Hematopoietic multipotent progenitor cell treated with erythropoietin and hydrocortisone succinate and interleukin-3 and kit ligand, for 8 days (in vitro differentiated cells): ENCODE results near the gene SBSN.

Experiments
- DNase-seq: peaks from one replicate; pipeline ENCODE4 v3.0.0-alpha.2; 2015

Gene SBSN

DNA sequence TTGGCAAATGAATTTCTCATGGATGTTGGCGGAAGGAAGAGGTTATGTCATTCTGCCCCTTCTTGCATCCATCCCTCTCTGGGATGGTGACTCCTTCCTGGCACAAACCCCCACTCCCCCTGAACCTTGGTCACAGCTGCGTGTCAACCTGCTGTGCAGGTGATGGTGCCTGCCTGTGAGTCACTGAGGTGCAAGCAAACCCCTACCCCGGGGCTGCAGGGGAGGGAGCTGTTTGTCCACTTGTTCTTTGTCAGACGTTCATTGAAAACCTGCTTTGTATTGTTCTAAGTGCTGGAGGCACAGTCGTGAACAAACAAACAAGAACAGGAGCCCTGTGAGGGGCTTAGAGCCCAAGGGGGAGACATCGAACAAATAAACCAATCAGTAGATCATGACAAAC lies 3.2 kb upstream of the SBSN start:
- DNase-seq, result no peak

DNA sequence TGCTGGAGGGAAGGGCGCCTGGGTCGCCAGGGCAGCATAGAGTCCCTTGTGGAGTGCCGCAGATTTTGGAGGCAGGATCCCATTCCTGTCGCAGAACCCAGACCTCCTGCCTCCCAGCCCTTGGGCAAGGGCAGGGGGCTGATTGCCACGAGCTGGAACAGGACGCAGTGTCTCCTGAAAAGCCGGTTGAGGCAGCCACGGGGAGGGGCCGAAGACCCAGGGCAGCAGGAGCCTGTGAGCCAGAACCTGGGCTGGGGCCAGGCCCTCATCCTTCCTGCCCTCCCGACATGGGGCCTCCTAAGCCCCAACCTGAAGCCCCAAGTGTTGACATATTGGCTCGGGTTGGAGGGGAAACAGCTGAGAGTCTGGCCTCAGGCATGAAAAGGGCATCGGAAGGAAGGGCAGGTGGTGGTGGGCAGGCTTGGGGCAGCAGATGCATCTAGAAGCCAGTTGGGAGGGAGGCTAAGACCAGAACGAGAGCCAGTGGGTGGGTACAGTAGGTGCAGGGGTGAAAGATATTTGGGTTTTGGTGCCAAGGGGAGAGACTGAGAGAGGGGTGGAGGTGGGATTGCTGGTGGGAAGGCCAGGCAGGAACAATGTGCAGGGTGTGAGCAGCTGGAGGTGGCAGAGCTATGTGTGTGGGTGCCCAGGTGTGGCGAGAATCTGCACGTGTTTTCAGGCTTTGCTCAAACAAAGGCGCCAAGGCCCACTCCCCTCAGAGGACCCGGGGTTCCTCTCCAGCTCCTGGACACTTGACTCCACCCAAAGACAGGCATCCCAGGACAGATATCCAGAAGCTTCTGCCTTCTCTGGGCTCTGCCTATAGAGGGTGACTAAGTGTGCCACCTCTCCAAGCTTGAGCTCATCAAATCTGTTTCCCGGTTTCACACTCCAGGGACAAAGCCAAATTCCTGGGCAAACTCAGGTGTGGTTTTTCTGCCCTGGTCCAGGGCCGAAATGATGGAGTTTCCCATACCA lies 1.4 kb upstream of the SBSN start:
- DNase-seq, result no peak

DNA sequence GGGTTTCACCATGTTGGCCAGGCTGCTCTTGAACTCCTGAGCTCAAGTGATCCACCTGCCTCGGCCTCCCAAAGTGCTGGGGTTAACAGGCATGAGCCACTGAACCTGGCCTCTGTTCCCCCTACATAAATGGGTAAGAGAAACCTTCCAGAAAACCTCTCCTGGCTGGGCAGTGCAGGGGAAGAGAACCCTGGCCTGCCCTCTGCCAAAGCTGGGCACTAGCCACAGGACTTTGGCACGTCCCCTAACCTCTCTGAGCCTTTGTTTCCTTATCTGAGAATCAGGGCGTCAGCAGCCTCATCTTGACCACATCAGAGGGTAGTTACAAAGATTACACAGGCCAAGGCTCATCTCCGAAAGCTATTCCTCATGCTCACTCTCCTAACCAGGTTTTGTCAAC lies 2.2 kb downstream of the SBSN start:
- DNase-seq, result no peak

GRCh38 chr19:35524181-35524837 lies 3.8 kb downstream of the SBSN start:
- DNase-seq, result no peak

GRCh38 chr19:35522745-35523327 lies 5.3 kb downstream of the SBSN start:
- DNase-seq, result no peak

DNA sequence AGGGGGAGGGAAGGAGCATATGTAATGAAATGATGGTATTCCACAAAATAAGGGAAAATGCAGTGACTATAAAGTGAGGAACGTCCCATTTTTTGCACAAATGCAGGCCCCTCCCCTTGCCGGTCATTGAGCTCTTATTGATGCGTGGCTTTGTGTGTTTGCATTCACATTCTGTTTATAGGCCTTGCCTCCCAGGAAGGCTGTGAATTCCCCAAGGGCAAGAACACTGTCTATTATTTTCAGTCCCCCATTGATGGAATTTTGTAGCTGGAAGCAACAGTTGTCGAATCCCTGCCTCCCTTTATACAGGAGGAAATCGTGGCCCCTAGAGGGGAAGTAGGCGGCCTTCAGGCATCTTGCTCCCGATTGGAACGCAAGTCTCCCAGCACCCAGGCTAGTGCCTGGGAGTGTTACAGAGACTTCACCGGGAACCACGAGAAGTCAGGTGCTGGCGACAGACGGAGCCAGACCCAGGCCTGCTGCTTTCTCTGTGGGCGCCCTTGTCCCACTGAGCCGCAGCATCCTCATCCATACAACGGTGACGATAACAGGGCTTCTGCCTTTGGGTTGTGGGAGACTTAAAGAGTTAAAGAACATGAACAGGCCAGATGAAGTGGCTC lies 6.9 kb downstream of the SBSN start:
- DNase-seq, result no peak

DNA sequence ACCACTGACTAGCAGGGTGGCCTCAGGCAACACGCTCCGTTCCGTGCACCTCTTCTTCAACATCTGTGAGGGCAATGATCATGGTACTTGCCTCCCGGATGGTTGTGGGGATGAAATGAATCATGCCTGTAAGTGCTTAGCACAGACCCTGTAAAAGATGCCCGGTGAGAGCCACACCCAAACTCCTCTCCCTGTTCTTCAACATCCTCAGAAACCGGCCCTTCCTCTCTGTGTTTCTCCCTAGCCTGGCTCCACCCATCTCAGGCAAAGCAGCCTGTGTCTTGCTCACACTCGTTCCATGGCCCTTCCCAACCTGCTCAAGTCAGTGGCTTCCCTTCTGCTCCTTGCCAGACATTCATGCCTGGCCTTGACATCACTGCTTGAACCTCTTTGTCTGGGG lies 8.8 kb downstream of the SBSN start:
- DNase-seq, result no peak

DNA sequence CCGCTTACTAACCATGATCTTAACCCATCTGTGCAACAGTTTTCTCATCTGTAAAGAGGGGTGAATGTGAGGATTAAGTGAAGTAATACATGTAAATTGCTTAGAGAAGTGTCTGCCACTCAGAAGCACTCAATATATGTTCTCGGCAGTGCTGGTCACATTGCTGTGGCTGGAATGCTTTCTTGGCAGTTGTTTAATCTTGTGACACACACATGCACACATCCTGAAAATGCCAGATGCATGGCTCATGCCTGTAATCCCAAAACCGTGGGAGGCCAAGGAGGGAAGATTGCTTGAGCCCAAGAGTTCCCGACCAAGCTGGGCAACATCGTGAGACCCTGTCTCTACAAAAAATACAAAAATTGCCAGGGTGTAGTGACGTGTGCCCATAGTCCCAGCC lies 9.8 kb downstream of the SBSN start:
- DNase-seq, result no peak

- DNase-seq, result no peak
These were observed 10.8 kb downstream of the SBSN start for GRCh38 chr19:35517342-35517741.

DNA sequence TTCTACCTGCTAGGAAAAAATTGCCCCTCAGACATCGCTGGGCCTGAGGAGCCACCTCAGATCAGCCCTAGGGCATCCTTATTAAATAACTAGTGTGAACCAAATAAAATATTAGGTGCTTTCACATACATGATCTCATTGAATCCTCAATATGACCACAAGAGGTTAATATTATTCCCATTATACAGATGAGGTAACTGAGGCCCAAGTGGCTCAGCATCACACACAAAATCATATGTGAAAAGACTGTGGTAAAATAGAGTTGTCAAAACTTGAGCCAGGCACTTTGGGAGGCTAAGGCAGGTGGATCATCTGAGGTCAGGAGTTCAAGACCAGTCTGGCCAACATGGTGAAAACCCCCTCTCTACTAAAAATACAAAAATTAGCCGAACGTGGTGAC lies 11.8 kb downstream of the SBSN start:
- DNase-seq, result no peak

GRCh38 chr19:35514282-35514809 lies 13.8 kb downstream of the SBSN start:
- no peak for DNase-seq

- DNase-seq, result no peak
These were observed 14.4 kb downstream of the SBSN start, which contains the start of gene DMKN for GRCh38 chr19:35513628-35514281. TSS of gene DMKN (minus strand) at chr19:35513649. CDS start at chr19:35513475, 174 bp downstream.

- no peak for DNase-seq
These were observed 15.1 kb downstream of the SBSN start for GRCh38 chr19:35512831-35513627.

GRCh38 chr19:35511337-35511736 lies 16.8 kb downstream of the SBSN start:
- no peak for DNase-seq

DNA sequence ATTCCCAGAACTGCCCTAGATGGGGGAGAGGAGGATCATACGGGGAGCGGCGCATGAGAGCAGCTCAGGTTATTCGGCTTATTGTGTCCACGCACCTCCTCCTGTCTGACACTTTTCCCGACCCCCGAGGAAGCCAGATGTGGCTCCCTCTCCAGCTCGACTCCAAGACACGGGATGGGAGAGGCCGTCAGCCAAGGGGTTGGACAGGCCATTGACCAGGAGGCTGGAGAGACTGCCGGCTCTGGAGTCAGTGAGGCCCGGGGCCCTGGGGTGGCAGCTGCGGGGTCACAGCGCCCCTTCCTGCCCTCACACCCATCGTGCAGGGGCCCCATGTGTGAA lies 17.5 kb downstream of the SBSN start:
- no peak for DNase-seq

DNA sequence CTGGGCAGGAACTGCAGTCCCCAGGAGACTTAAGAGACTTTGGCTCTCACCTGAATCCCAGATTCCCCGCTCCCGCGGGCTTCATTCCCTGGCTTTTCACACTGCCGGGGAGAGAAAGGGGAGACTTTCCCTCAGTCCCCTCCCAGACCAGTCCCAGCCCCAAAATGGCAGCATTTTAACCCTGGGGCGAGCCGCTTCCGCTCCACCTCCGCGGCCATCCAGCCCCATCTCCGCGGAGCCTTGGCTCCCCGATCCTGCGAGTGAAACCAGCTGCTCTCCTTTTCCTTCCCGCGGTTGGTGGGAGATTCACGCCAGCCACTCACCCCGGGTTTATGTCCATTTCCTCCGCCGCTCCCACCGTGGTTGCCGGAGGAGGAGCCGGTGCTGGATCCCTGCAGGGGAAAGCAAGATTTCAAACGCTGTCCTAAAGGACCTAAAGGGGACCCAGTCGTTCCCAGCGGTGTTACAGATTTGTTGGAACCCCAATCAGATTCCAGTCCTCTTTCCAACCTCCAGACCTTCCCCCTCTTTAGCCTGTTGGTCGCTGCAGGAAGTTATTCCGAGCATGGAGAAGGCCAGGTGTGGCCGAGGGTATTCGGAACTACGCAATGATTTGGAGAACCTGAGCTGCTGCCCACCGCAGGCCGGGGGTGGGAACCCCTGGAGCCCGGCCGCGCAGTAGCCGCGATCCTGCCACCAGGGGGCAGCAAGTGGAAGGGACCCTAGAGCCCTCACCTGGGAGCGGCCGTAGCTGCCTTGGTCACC lies 18.1 kb downstream of the SBSN start:
- peak; percentile 46 for DNase-seq

DNA sequence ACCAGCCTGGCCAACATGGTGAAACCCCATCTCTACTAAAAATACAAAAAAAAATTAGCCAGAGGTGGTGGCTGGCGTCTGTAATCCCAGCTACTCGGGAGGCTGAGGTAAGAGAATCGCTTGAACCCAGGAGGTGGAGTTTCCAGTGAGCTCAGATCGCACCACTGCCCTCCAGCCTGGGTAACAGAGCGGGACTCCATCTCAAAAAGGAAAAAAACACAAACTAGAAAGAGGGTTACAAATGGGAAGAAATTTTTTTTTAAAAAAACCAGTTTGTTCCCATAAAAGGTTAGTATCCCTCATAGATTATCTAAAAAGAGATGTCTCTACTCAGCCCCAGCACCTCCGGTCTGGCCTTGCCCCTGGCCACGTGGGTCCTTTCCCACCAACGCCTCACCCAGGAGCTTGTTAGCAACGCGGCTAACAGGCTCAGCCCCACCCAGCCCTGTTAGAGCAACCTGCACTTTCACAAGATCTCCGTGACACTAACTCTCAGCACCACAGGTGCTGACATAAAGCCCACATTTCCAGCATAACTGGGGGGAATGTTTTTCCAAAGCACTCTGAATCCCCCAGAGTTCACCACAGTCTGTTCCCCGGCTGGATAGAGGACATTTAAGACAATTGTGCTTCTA lies 19.0 kb downstream of the SBSN start:
- peak; percentile 9 for DNase-seq

DNA sequence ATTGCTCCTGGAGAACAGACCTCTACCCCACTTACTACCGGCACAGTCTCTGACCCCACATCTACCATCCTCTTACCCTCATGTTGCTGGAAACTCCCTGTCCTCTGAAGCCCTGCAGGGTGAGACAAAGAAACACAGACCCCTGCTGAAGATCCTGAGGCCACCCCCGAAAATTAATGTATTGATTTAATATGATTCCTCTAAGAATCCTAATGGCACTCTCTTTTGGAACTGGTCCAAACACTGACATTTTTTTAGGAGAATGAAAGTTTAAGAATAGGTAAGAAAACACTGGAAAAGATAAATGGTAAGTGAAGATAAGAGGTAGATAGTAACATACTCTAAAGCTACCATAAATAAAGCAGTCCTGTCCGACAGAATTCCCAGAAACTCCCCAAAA lies 20.0 kb downstream of the SBSN start:
- no peak for DNase-seq

- no peak for DNase-seq
These were observed 20.6 kb downstream of the SBSN start for GRCh38 chr19:35507561-35507960.

GRCh38 chr19:35506011-35506410 lies 22.1 kb downstream of the SBSN start:
- DNase-seq, result no peak
